ENCODE results near the gene GCDH.

DNA sequence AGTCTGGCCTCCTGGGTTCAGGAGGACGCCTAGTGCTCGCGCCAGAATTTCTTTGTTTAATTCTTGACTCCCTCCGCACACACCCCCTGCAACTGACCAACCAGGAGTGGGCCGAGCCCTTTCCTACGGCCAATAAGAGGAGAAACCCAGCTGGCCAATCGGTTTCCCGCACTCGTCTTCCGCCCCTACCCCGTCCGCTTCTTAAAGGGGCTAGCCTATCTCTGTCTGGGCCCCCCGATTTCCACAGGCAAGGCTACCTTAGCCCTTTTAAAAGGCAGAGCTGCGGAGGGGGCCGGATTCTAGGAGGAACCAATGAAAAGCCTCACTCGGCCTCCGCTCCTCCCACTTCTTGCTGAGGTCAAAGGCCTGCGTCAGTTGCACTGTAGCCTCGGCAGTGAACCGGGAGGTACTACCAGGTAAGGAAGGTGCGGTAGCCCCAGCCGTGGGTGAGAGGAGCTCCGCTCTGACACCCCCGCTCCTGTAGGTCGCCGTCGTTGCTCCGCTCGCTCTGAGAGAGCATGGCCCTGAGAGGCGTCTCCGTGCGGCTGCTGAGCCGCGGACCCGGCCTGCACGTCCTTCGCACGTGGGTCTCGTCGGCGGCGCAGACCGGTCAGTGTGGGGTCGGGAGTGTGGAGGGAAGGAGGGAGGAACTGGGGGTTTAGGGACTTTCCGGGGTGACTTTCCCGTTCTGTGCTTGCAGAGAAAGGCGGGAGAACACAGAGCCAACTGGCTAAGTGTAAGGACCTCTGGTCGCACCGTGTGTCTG, at the start of gene GCDH:
- TF ChIP-seq, protein P1, sequence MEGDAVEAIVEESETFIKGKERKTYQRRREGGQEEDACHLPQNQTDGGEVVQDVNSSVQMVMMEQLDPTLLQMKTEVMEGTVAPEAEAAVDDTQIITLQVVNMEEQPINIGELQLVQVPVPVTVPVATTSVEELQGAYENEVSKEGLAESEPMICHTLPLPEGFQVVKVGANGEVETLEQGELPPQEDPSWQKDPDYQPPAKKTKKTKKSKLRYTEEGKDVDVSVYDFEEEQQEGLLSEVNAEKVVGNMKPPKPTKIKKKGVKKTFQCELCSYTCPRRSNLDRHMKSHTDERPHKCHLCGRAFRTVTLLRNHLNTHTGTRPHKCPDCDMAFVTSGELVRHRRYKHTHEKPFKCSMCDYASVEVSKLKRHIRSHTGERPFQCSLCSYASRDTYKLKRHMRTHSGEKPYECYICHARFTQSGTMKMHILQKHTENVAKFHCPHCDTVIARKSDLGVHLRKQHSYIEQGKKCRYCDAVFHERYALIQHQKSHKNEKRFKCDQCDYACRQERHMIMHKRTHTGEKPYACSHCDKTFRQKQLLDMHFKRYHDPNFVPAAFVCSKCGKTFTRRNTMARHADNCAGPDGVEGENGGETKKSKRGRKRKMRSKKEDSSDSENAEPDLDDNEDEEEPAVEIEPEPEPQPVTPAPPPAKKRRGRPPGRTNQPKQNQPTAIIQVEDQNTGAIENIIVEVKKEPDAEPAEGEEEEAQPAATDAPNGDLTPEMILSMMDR (conservative IDR thresholded peaks at IDR 0.05) = no peak
- TF ChIP-seq ZFX (IDR thresholded peaks at IDR 0.05) = 0 out of 2 replicates have a peak, but pooled peaks have one; percentile 11
